Peyer's patch (tissue), 4 donors: Measurements from ENCODE around the gene SIRPA.

Source experiments
- POLR2A ChIP-seq, 2 donors: fragments of 450-650 bp; IDR thresholded peaks; one replicate each; pipeline ENCODE4 v1.5.1; 2017; ENCODE audit warnings: antibody characterized with exemption in 2 of 2, mild to moderate bottlenecking in 2 of 2, moderate library complexity in 2 of 2
- TF ChIP-seq, protein P1 (sequence below), 6 experiments: fragments of 450-650 bp in 4 of 6; fragments of 200-600 bp in 2 of 6; sonication (generic) in 1 of 6; IDR thresholded peaks; one replicate each; pipeline ENCODE4 v1.5.1; 2017 to 2019; ENCODE audit warnings: antibody characterized with exemption in 6 of 6, mild to moderate bottlenecking in 3 of 6, moderate library complexity in 1 of 6

GRCh38 chr20:1855109-1855508, 40.1 kb upstream of the SIRPA start:
- no peak for TF ChIP-seq POLR2A (IDR thresholded peaks at IDR 0.05)
- TF ChIP-seq, protein P1, sequence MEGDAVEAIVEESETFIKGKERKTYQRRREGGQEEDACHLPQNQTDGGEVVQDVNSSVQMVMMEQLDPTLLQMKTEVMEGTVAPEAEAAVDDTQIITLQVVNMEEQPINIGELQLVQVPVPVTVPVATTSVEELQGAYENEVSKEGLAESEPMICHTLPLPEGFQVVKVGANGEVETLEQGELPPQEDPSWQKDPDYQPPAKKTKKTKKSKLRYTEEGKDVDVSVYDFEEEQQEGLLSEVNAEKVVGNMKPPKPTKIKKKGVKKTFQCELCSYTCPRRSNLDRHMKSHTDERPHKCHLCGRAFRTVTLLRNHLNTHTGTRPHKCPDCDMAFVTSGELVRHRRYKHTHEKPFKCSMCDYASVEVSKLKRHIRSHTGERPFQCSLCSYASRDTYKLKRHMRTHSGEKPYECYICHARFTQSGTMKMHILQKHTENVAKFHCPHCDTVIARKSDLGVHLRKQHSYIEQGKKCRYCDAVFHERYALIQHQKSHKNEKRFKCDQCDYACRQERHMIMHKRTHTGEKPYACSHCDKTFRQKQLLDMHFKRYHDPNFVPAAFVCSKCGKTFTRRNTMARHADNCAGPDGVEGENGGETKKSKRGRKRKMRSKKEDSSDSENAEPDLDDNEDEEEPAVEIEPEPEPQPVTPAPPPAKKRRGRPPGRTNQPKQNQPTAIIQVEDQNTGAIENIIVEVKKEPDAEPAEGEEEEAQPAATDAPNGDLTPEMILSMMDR (IDR thresholded peaks at IDR 0.05) = no peak
